Aorta (tissue), 5 donors: ENCODE results near the gene PSMB3. TPM values are rescaled to one million over a fixed set of nuclear protein-coding genes. Genes with fewer than 3 reads are reported as not detected.

ENCODE experiments used
- ATAC-seq: fragments of 200-7000 bp; cut with Tn5 transposase; one replicate; pipeline ENCODE4 v1.9.1; 2022; ENCODE audit warnings: moderate library complexity; ENCODE audit not compliant: low FRiP score
- DNase-seq, 2 donors: peaks; one replicate each; pipeline ENCODE4 v3.0.0-alpha.2; 2020
- H3K27ac ChIP-seq, 2 donors: one replicate each; pipeline ENCODE4 v1.5.1; 2013; ENCODE audit warnings: low read length in 2 of 2, mild to moderate bottlenecking in 2 of 2, moderate library complexity in 2 of 2, control low read depth in 1 of 2, inconsistent platforms in 1 of 2, low read depth in 1 of 2
- H3K27me3 ChIP-seq, 2 donors: one replicate each; pipeline ENCODE4 v1.6.1; 2013; ENCODE audit warnings: control low read depth in 1 of 2, low read length in 1 of 2, mild to moderate bottlenecking in 1 of 2, moderate library complexity in 1 of 2; ENCODE audit not compliant: insufficient read depth in 2 of 2, control insufficient read depth in 1 of 2
- H3K36me3 ChIP-seq, 2 donors: one replicate each; pipeline ENCODE4 v1.6.1; 2013; ENCODE audit warnings: control low read depth in 1 of 2, low read length in 1 of 2, mild to moderate bottlenecking in 1 of 2; ENCODE audit not compliant: insufficient read depth in 2 of 2, control insufficient read depth in 1 of 2
- H3K4me1 ChIP-seq, 2 donors: one replicate each; pipeline ENCODE4 v1.6.1; 2013; ENCODE audit warnings: low read length in 2 of 2, control low read depth in 1 of 2, mild to moderate bottlenecking in 1 of 2, moderate library complexity in 1 of 2; ENCODE audit not compliant: insufficient read depth in 2 of 2, control insufficient read depth in 1 of 2
- H3K4me3 ChIP-seq, 2 donors: one replicate each; pipeline ENCODE4 v1.5.1; 2013; ENCODE audit warnings: low read length in 2 of 2, control low read depth in 1 of 2, mild to moderate bottlenecking in 1 of 2
- H3K9me3 ChIP-seq: one replicate; pipeline ENCODE4 v1.6.1; 2013; ENCODE audit warnings: mild to moderate bottlenecking, low read length; ENCODE audit not compliant: control insufficient read depth
- WGBS, 2 donors: extraction: QIAGEN DNeasy Blood & Tissue Kit; methylation state at CpG; one replicate each; pipeline ENCODE4 v1.1.7; 2013; 5-methylcytosine and 5-hydroxymethylcytosine counted together
- intact Hi-C, 2 donors: fragments of 100-400 bp; cut with DNase I; formaldehyde crosslinking; loops; one replicate each; pipeline versions ENCODE4 v1.14.2 to v1.15.0; 2022
- polyA plus RNA-seq, 2 donors: library from polyadenylated mRNA; stranded (reverse); fragments of 200-250 nt; gene quantifications; one replicate each; pipeline ENCODE4 v1.2.3, GENCODE V29; 2013
- total RNA-seq, 2 donors: library from RNA; stranded (reverse); fragmentation: NEBNext Ultra II Directional; extraction: Animal tissue kit (Norgen Biotek cat#: 25700); gene quantifications; one replicate each; pipeline ENCODE4 v1.2.1, GENCODE V29; 2021
- donor health status: healthy with polysubstance abuse.
- donor health status: Bipolar disorder and iron deficiency.
- donor health status: DM: no; HTN: no; CAD: no.
- donor health status: DM: no; HTN: no; CAD: no.
- donor health status: DM: yes; HTN: yes; CAD: no.

PSMB3 gene
- total and polyA plus RNA-seq, 4 donors = 99.9 to 183 (median 137) TPM

DNA sequence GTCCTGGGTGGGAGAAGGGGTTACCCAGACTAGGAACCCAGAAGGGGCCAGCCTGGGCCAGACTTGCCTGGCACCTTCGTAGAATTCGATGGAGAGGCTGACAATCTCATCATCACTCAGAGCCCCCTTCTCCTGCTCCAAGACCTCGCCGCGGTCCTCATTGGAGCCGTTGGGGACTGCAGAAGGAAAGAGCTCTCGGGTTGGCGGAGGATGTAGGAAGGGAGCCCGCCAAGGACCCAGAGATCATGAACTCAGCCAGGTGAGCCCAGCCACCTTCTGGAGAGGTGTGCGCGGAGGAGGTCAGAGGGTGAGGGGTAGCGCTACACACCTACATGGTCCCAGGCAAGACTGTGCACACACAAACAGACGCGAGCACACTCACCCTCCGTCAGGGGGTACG lies 13.9 kb upstream of the PSMB3 start:
- WGBS, 2 donors = 90 to 95% methylated on average over 16 of the region's 16 CpGs
- intact Hi-C loops = loop anchor here in 1 of 2 donors (10.0 kb wide), 1 partner anchor 416 kb away; the partner anchor contains the start of gene PLXDC1
- H3K36me3 ChIP-seq = peaks cover 0 to 6% of the 10 kb centered on the region in 2 donors
- no peak overlapping the region for H3K27ac ChIP-seq
- H3K27me3 ChIP-seq = no peaks in the 10 kb centered on the region
- no peak overlapping the region for H3K4me3 ChIP-seq
- no peaks in the 10 kb centered on the region for H3K9me3 ChIP-seq
- ATAC-seq = no peak
- H3K4me1 ChIP-seq = peaks cover 0 to 2% of the 10 kb centered on the region in 2 donors
- DNase-seq = no peak

DNA sequence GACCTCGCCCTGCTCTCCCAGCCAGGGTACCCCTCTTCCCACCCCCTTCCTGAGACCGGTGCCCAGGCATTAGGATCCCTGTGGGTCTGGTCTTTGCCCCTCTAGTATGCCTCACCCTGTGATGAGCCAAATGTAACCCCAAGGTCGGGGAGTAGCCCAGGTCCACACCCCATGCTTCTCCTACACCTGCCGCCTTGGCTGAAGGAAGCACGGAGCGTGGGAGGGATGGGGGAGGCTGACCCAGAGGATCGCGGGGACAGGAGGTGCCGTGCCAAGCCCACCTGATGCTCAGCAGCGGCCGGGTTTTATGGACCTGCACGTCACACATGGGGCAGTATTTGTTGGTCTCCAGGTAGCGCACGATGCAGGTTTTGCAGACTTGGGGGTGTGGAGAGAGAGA lies 13.2 kb upstream of the PSMB3 start:
- no peak overlapping the region for H3K4me3 ChIP-seq
- intact Hi-C loops = loop anchor here in 1 of 2 donors (10.0 kb wide), 1 partner anchor 415 kb away; the partner anchor contains the start of gene PLXDC1
- DNase-seq (peak in 1 of 2 donors; percentile 42), ATAC-seq (no peak)
- H3K4me1 ChIP-seq = peaks cover 0 to 2% of the 10 kb centered on the region in 2 donors
- no peaks in the 10 kb centered on the region for H3K9me3 ChIP-seq
- no peak overlapping the region for H3K27ac ChIP-seq
- H3K36me3 ChIP-seq = peaks cover 0 to 6% of the 10 kb centered on the region in 2 donors
- WGBS, 2 donors = 77 to 84% methylated on average over 14 of the region's 14 CpGs
- no peaks in the 10 kb centered on the region for H3K27me3 ChIP-seq

DNA sequence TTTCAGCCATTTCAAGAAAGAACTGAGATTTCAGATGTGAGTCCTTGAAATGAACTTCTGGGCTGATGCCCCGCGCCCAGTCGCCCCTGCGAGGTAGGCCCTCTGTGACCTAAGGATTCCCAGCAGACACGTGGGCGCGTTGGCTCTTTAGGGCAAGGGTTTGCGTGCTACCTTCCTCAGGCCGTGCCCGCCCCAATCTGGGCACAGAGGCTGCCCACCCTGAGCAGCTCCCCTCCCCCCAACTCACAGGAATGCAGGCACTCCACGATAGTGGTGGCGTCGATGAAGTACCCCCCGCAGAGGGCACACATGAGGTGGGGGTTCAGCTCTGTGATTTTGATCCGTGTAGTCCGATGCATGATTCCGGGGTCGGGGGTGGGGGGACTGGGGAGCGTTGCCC lies 12.5 kb upstream of the PSMB3 start:
- no peaks in the 10 kb centered on the region for H3K9me3 ChIP-seq
- H3K4me1 ChIP-seq = peaks cover 0 to 2% of the 10 kb centered on the region in 2 donors
- H3K4me3 ChIP-seq = no peak overlapping the region
- H3K36me3 ChIP-seq = peaks cover 0 to 6% of the 10 kb centered on the region in 2 donors
- ATAC-seq = no peak
- H3K27me3 ChIP-seq = no peaks in the 10 kb centered on the region
- no peak for DNase-seq
- H3K27ac ChIP-seq = no peak overlapping the region
- whole genome bisulfite sequencing, 2 donors = 86 to 88% methylated on average over 19 of the region's 19 CpGs
- intact Hi-C loops = no loop called here

DNA sequence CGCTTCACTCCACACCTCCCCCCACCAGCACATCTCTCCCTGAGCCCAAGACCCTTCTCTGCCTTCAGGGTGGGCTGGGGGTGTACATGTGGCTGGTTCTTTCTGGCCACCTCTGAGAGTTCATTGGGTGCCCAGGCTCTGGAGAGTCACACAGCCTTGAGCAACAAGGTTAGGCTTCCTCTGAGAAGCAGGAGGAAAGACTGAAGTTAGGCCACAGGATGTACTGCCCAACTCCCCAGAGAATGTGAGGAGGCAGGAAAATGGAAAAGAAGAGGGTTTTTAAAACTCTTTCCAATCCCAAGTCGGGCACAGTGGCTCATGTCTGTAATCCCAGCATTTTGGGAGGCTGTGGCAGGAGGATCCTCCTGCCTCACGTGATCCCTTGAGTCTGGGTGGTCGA lies 11.7 kb upstream of the PSMB3 start:
- Histone ChIP-seq H3K27ac (peak overlapping the region in 1 of 2 donors; percentile 14), H3K4me1 (peaks cover 0 to 2% of the 10 kb centered on the region in 2 donors), H3K36me3 (peaks cover 0 to 6% of the 10 kb centered on the region in 2 donors), H3K4me3 (no peak overlapping the region), H3K27me3 (no peaks in the 10 kb centered on the region), H3K9me3 (no peaks in the 10 kb centered on the region)
- DNase-seq = no peak
- intact Hi-C loops = no loop called here
- WGBS, 2 donors = 52 to 57% methylated on average over 4 of the region's 4 CpGs
- ATAC-seq = no peak

DNA sequence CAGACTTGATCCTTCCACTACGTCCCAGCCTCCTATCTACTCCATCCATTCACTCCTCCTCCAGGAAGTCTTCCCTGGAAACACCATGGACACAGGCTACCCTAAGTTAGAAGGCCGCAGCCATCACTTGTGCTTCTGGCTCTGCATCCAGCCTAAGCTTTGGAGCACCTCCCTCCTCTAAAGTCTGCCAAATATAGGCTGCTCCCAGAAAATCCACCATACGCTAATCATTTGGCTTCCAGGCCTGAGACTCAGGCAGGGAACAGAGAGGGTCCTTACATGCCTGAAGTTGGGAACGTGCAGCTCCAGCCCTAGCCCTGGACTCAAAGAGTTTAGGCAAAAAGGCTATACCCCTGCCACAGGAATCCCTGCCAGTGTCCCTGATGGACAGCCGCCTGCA lies 11.1 kb upstream of the PSMB3 start:
- no peak overlapping the region for H3K27ac ChIP-seq
- H3K4me1 ChIP-seq = peaks cover 0 to 2% of the 10 kb centered on the region in 2 donors
- ATAC-seq = no peak
- intact Hi-C loops = no loop called here
- no peak overlapping the region for H3K4me3 ChIP-seq
- H3K27me3 ChIP-seq = no peaks in the 10 kb centered on the region
- DNase-seq = no peak
- H3K9me3 ChIP-seq = no peaks in the 10 kb centered on the region
- 29 to 37% methylated on average over 5 of the region's 5 CpGs for WGBS, 2 donors
- peaks cover 0 to 6% of the 10 kb centered on the region in 2 donors for H3K36me3 ChIP-seq

DNA sequence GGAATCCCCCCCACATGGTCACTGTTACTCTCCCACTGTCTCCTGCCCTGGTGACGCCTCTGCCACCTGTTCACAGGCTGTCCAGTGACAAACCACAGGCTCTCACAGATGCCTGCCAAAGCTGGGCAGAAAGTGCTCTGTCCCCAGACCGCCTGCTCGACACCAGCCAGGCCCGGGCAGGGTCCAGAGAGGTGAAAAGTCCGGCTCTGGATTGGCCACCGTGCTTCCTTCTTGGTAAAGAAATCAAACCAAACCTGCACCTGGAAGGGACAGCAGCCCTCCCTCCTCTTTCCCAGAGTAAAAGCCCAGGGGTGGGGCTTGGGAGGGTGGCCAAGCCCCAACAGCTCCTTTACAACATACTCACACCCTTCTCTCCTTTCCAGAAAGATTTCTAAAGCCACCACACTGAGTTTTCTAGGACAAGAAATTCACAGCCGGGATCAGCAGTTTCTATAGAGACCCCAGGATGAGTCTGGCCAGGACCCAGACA lies 10.6 kb upstream of the PSMB3 start:
- peak; percentile 34 for ATAC-seq

DNA sequence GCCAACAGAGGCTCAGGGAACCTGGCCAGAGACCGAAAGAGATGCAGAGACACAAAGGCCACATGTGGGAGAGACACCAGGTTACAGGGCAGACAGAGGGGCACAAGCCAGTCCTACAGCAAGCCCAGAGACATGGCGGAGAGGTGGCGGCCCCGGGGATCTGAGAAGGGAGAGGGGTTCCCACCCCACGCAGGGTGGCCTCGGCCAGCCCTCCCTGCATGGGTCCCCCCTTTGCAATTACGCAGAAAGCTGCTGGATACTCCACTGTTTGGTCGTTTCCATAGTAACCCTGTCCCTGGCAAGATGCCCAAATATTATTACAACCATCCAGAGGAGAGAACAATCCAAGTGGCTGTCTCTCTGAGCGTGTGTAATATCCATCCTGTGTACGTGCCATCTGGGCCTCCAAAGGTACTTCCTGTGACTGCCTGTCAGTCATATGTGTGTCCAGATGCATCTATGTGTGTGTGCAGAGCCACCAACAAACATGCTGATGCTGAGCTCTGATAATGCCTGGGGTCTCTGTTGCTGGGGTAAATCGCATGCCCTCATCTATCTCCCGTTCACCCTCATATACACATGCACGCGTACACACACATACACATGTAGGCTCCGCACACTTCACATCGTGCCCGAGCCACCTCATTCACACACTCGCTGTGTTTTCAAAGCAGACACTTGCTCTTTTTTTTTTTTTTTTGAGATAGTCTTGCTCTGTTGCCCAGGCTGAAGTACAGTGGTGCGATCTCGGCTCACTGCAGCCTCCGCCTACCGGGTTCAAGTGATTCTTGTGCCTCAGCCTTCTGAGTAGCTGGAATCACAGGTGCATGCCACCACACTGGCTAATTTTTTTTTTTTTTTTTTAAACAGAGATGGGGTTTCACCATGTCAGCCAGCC lies 9.9 kb upstream of the PSMB3 start:
- H3K27ac ChIP-seq = peak overlapping the region in 1 of 2 donors; percentile 75
- 34 to 35% methylated on average over 22 of the region's 22 CpGs for WGBS, 2 donors

More for the DNA sequence above, 10.6 kb upstream of the PSMB3 start:
- peaks cover 0 to 2% of the 10 kb centered on the region in 2 donors for H3K4me1 ChIP-seq
- H3K27me3 ChIP-seq = no peaks in the 10 kb centered on the region
- no peaks in the 10 kb centered on the region for H3K9me3 ChIP-seq
- H3K36me3 ChIP-seq = peaks cover 0 to 6% of the 10 kb centered on the region in 2 donors
- intact Hi-C loops = no loop called here
- peak overlapping the region; percentile 19 to 75 for H3K27ac ChIP-seq
- H3K4me3 ChIP-seq = no peak overlapping the region
- 7 to 8% methylated on average over 7 of the region's 7 CpGs for WGBS, 2 donors
- peak in 1 of 2 donors; percentile 60 for DNase-seq

DNA sequence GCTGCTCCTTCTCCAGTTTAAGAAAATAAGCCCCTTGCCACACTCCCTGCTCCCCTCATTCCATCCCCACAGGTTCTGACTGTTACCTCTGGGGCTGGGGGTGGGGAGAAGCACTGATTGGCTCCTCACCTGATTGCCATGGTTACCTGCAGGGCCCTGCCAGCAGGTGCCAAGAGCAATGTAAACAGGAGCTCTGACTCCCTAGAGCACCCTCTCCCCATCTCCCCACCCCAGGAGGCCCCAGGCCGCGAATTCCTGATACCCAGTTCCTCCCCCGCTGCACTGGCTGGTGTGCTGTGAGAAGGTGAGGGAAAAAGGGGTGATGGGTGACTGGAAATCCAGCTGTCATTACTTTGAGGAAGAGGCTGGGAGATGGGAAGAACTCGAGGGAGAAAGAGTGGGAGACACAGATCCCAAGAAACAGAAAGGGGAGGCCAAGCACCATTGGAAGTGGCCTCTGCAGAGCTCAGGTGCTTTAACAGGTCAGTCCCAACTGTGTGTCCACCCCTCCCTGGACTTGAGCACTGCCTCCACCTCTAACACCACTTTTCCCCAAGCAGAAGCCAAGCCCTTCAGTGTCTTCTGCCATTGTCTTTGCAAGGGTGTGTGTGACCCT lies 8.9 kb upstream of the PSMB3 start:
- Histone ChIP-seq H3K27ac (no peak overlapping the region), H3K36me3 (peaks cover 0 to 2% of the 10 kb centered on the region in 2 donors), H3K27me3 (no peaks in the 10 kb centered on the region), H3K9me3 (no peaks in the 10 kb centered on the region), H3K4me1 (peaks cover 0 to 2% of the 10 kb centered on the region in 2 donors), H3K4me3 (no peak overlapping the region)
- DNase-seq = no peak
- intact Hi-C loops = no loop called here
- no peak for ATAC-seq
- 71 to 73% methylated on average over 4 of the region's 4 CpGs for WGBS, 2 donors

More for the DNA sequence above, 9.9 kb upstream of the PSMB3 start:
- DNase-seq (peak in 1 of 2 donors; percentile 46), ATAC-seq (peak; percentile 67)
- intact Hi-C loops = no loop called here
- Histone ChIP-seq H3K36me3 (peaks cover 0 to 6% of the 10 kb centered on the region in 2 donors), H3K4me3 (no peak overlapping the region), H3K9me3 (no peaks in the 10 kb centered on the region), H3K4me1 (peaks cover 0 to 2% of the 10 kb centered on the region in 2 donors), H3K27me3 (no peaks in the 10 kb centered on the region)
